Measurements from ENCODE around the gene RNASE12. TPM values are rescaled to one million over a fixed set of nuclear protein-coding genes. Genes with fewer than 3 reads are reported as not detected.
"Not testable (repeated sequence)": the region's sequence is repeated elsewhere in the genome, so short reads cannot be mapped to it uniquely, and the experiment has no call there.

RNASE12 gene
- total RNA-seq, 1 experiment from 2014 or later = not detected

- H3K18ac ChIP-seq (ENCODE audit: insufficient read length, low read depth, low read length) = no peak overlapping the region
- H3K9me3 Mint-ChIP-seq = peaks cover 0 to 2% of the 10 kb centered on the region in 2 experiments; a peak in 2 of 5 replicates
- H3K9me3 ChIP-seq (ENCODE audit: control insufficient read depth, low read depth, low read length) = no peaks in the 10 kb centered on the region
- no peak overlapping the region for H2BK12ac ChIP-seq (ENCODE audit: insufficient read length, low read depth, low read length)
- H4K91ac ChIP-seq (ENCODE audit: insufficient read length, low read depth, low read length) = no peak overlapping the region
- WGBS (ENCODE audit: extremely low coverage, insufficient read length, low lambda C conversion rate) = no CpG with 5 or more reads among the region's 2 CpGs
- H3K36me3 Mint-ChIP-seq (ENCODE audit: insufficient read depth in 1 of 3, low read depth in 3 of 3) = peaks cover 0 to 2% (median 0%) of the 10 kb centered on the region in 3 experiments; a peak in 2 of 7 replicates
- no peak overlapping the region for H4K5ac ChIP-seq (ENCODE audit: insufficient read length, low read depth, low read length)
- H3K27ac ChIP-seq (ENCODE audit: insufficient read length, low read depth, low read length) = no peak overlapping the region
- no peak for TF ChIP-seq CTCF (conservative IDR thresholded peaks at IDR 0.05)
- no peak overlapping the region for H3K56ac ChIP-seq (ENCODE audit: insufficient read length, low read depth, low read length)
- H4K20me1 ChIP-seq (ENCODE audit: control insufficient read depth, insufficient read depth, insufficient read length) = no peaks in the 10 kb centered on the region
- H3K79me1 ChIP-seq (ENCODE audit: insufficient read depth, low read depth, low read length, poor library complexity, severe bottlenecking) = no peaks in the 10 kb centered on the region
- no peak overlapping the region for H2AFZ ChIP-seq (ENCODE audit: low read length)
- peaks cover 19 to 24% of the 10 kb centered on the region in 2 experiments for H3K4me1 Mint-ChIP-seq
- H3K23me2 ChIP-seq (ENCODE audit: insufficient read length, low read depth, low read length, poor library complexity, severe bottlenecking) = peaks cover 15% of the 10 kb centered on the region
- no peak overlapping the region for H3K27ac Mint-ChIP-seq
- H2BK5ac ChIP-seq (ENCODE audit: insufficient read length, low read length) = no peak overlapping the region
- no peak overlapping the region for H3T11ph ChIP-seq (ENCODE audit: low read length)
- no peak overlapping the region for H2AK5ac ChIP-seq (ENCODE audit: insufficient read length, low read length)
- no peaks in the 10 kb centered on the region for H3K4me1 ChIP-seq (ENCODE audit: insufficient read depth, low read length)
- H3K4me3 Mint-ChIP-seq = no peak overlapping the region
- no peak overlapping the region for H4K8ac ChIP-seq (replicated peaks; ENCODE audit: insufficient read length, low read depth, low read length)
- no peak overlapping the region for H2BK20ac ChIP-seq (ENCODE audit: low read depth, low read length, poor library complexity, severe bottlenecking)
- H3K27me3 Mint-ChIP-seq (ENCODE audit: low read depth) = peaks cover 22% of the 10 kb centered on the region
- H3K23ac ChIP-seq (ENCODE audit: insufficient read length, low read depth, low read length) = no peak overlapping the region
- no peak overlapping the region for H3K4ac ChIP-seq (ENCODE audit: low read depth, low read length)
- no peak overlapping the region for H2BK120ac ChIP-seq (ENCODE audit: low read depth, low read length, poor library complexity, severe bottlenecking)
- H2BK15ac ChIP-seq (ENCODE audit: low read depth, low read length) = no peak overlapping the region
- DNase-seq = no peak
- H3K4me2 ChIP-seq (ENCODE audit: insufficient read depth, insufficient read length, low read length) = no peak overlapping the region
- H3K79me2 ChIP-seq (ENCODE audit: insufficient read depth, low read length) = no peaks in the 10 kb centered on the region
- H3K27me3 ChIP-seq (ENCODE audit: insufficient read depth, low read length) = no peaks in the 10 kb centered on the region; the same call in 1 of the 2 replicates
- no peak overlapping the region for H3K9ac ChIP-seq (ENCODE audit: extremely low read depth, insufficient read length, low read length)
- H3K14ac ChIP-seq (ENCODE audit: insufficient read depth, low read length) = no peak overlapping the region
Measured at GRCh38 chr14:20620798-20621478, 29.8 kb upstream of the RNASE12 start.

DNA sequence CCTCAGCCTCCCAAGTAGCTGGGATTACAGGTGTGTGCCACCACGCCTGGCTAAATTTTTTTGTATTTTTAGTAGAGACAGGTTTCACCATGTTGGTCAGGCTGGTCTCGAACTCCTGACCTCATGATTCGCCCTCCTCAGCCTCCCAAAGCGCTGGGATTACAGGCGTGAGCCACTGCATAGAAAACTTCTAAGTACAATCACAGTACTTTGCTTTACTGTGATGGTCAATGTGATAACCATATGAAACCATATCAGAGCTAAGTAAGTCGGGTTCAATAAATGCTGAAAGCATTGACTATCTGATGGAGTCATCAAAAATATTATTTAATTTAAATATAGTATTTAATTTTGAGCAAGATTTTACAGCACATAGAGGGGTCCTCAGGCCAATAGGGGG lies 28.5 kb upstream of the RNASE12 start:
- H3K27ac ChIP-seq (ENCODE audit: insufficient read length, low read depth, low read length); H3K27ac Mint-ChIP-seq; H4K5ac ChIP-seq (ENCODE audit: insufficient read length, low read depth, low read length); H4K91ac ChIP-seq (ENCODE audit: insufficient read length, low read depth, low read length); H3K27me3 ChIP-seq (ENCODE audit: insufficient read depth, low read length); H3K36me3 Mint-ChIP-seq (ENCODE audit: insufficient read depth in 1 of 3, low read depth in 3 of 3); H3K79me1 ChIP-seq (ENCODE audit: insufficient read depth, low read depth, low read length, poor library complexity, severe bottlenecking); DNase-seq; H3K4ac ChIP-seq (ENCODE audit: low read depth, low read length); H3K56ac ChIP-seq (ENCODE audit: insufficient read length, low read depth, low read length); H2AFZ ChIP-seq (ENCODE audit: low read length); H3K9me3 Mint-ChIP-seq; H3K4me2 ChIP-seq (ENCODE audit: insufficient read depth, insufficient read length, low read length); H3K4me3 Mint-ChIP-seq; H3K14ac ChIP-seq (ENCODE audit: insufficient read depth, low read length); H2BK120ac ChIP-seq (ENCODE audit: low read depth, low read length, poor library complexity, severe bottlenecking); H3K23ac ChIP-seq (ENCODE audit: insufficient read length, low read depth, low read length); H3K9me3 ChIP-seq (ENCODE audit: control insufficient read depth, low read depth, low read length); H3K4me1 ChIP-seq (ENCODE audit: insufficient read depth, low read length); H2AK5ac ChIP-seq (ENCODE audit: insufficient read length, low read length); H2BK12ac ChIP-seq (ENCODE audit: insufficient read length, low read depth, low read length); H2BK15ac ChIP-seq (ENCODE audit: low read depth, low read length); H4K20me1 ChIP-seq (ENCODE audit: control insufficient read depth, insufficient read depth, insufficient read length); H2BK20ac ChIP-seq (ENCODE audit: low read depth, low read length, poor library complexity, severe bottlenecking); H3T11ph ChIP-seq (ENCODE audit: low read length); H4K8ac ChIP-seq (replicated peaks; ENCODE audit: insufficient read length, low read depth, low read length); H3K18ac ChIP-seq (ENCODE audit: insufficient read length, low read depth, low read length); H3K9ac ChIP-seq (ENCODE audit: extremely low read depth, insufficient read length, low read length); H3K79me2 ChIP-seq (ENCODE audit: insufficient read depth, low read length); H2BK5ac ChIP-seq (ENCODE audit: insufficient read length, low read length): not testable (repeated sequence)
- H3K23me2 ChIP-seq (ENCODE audit: insufficient read length, low read depth, low read length, poor library complexity, severe bottlenecking) = peaks cover 10% of the 10 kb centered on the region
- Mint-ChIP-seq H3K4me1 (peaks cover 25 to 26% of the 10 kb centered on the region in 2 experiments), H3K27me3 (ENCODE audit: low read depth) (peaks cover 13% of the 10 kb centered on the region)
- WGBS (ENCODE audit: extremely low coverage, insufficient read length, low lambda C conversion rate) = no CpG with 5 or more reads among the region's 6 CpGs

Measured in H9 (cell line).